ENCODE results near the gene GCGR.

DNA sequence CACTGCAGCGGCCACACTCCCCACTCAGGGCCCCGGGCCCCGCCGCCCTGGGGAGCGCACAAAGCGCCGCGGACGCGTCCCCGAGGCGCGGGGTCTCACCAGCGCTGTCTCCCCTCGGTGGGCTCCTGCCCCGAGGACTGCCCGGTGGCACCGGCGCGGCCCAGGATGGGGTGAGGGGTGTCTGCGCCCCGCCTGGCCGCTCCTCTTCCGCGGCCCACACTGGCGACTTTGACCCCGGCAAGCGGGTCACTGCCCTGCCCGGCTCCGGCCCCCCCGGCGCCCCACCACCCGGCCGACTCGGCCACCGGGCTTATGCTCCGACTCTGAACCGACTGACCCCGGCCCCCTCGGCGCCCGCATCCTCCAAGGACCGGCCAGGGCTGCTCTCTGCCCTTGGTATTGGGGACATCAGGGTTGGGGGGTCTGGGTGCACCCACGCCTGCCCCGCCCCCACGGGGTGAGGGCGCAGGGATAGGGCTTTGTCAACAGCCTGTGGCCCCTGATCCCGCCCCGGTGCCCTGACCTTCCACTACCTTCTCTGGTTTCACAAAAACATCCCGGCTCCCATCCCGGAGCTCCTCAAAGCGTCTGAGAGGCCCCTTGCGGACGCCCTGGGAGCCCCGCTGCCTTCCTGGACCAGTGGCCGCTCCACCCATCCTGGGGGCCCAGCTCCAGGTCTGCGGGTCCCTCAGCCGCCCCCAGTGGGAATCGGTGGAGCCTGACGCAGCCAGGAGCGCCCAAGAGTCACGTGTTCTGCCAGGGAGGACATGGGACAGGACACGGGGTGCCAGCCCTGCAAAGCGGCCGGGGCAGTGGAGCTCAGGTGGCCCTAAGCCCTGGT lies 829 bp downstream of the GCGR start:
- TF ChIP-seq, protein P1, sequence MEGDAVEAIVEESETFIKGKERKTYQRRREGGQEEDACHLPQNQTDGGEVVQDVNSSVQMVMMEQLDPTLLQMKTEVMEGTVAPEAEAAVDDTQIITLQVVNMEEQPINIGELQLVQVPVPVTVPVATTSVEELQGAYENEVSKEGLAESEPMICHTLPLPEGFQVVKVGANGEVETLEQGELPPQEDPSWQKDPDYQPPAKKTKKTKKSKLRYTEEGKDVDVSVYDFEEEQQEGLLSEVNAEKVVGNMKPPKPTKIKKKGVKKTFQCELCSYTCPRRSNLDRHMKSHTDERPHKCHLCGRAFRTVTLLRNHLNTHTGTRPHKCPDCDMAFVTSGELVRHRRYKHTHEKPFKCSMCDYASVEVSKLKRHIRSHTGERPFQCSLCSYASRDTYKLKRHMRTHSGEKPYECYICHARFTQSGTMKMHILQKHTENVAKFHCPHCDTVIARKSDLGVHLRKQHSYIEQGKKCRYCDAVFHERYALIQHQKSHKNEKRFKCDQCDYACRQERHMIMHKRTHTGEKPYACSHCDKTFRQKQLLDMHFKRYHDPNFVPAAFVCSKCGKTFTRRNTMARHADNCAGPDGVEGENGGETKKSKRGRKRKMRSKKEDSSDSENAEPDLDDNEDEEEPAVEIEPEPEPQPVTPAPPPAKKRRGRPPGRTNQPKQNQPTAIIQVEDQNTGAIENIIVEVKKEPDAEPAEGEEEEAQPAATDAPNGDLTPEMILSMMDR (IDR thresholded peaks at IDR 0.05) = no peak
- TF ChIP-seq POLR2A (IDR thresholded peaks at IDR 0.05) = no peak

Measured in lower leg skin (tissue), 3 donors.